GM19438 (cell line): ENCODE results near the gene ACVR1C.
"Not testable (repeated sequence)": the region's sequence is repeated elsewhere in the genome, so short reads cannot be mapped to it uniquely, and the experiment has no call there.

Experiments used
- ATAC-seq: cut with Tn5 transposase; IDR thresholded peaks from one replicate; pipeline ENCODE4 v1.9.1; 2021; ENCODE audit warnings: low read depth; ENCODE audit not compliant: unreplicated experiment

Gene ACVR1C

DNA sequence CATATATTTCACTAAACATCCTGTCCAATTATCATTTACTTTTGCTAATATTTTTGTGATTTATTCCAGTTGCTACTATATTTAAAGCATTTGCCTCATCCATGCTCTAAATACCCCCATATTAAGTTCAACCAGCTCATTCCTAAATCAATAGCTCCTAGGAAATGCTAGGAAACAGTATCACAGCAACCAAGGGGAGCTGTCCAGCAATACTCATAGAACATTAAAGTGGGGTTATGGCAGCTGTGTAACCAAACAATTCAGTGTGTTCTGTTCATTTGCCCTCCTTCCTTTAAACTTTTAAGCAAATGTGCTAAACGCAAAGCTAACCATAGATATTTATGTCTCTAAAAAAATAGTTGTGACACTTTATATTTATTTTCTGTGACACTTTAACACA lies 41.1 kb downstream of the ACVR1C start:
- no peak for ATAC-seq

DNA sequence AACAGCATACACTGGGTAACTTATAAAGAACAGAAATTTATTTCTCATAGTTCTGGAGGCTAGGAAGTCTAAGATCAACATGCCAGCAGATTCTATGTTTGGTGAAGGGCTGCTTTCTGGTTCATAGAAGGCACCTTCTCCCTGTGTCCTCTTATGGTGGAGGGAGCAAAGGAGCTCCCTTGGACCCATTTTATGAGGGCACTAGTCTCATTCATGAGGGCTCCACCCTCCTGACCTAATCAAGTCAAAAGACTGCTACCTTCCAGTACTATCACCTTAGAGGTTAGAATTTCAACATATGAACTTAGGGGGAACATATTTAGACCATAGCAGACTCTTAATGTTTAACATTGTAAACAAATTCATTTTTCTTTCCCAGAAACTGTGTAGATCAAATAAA lies 54.5 kb downstream of the ACVR1C start:
- no peak for ATAC-seq

- no peak for ATAC-seq
These were observed 55.9 kb downstream of the ACVR1C start for GRCh38 chr2:157572725-157573124.

DNA sequence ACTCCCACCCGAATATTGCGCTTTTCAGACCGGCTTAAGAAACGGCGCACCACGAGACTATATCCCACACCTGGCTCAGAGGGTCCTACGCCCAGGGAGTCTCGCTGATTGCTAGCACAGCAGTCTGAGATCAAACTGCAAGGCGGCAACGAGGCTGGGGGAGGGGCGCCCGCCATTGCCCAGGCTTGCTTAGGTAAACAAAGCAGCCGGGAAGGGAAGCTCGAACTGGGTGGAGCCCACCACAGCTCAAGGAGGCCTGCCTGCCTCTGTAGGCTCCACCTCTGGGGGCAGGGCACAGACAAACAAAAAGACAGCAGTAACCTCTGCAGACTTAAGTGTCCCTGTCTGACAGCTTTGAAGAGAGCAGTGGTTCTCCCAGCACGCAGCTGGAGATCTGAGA lies 62.0 kb downstream of the ACVR1C start:
- ATAC-seq, result not testable (repeated sequence)

GRCh38 chr2:157566113-157566512 lies 62.6 kb downstream of the ACVR1C start:
- not testable (repeated sequence) for ATAC-seq

- no peak for ATAC-seq
These were observed 63.1 kb downstream of the ACVR1C start for GRCh38 chr2:157565550-157565949.

DNA sequence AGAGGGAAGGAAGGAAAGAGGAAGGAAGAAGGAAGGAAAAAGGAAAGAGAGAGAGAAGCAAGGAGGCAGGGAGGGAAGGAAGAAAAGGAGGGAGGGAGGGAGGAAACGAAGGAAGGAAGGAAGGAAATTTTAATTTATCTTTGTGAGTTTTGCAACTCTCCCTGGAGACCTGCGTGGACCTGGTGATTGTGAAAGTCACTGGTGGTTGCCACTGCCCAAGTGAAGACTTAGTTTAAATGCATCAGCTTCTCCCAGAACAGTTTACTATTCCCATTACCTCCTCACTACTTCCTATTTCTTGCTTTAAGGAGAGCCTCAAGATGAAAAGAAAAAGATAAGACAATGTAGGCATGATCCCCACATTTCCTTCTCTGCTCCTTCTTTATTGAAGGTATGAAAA lies 68.8 kb downstream of the ACVR1C start:
- ATAC-seq, result no peak

DNA sequence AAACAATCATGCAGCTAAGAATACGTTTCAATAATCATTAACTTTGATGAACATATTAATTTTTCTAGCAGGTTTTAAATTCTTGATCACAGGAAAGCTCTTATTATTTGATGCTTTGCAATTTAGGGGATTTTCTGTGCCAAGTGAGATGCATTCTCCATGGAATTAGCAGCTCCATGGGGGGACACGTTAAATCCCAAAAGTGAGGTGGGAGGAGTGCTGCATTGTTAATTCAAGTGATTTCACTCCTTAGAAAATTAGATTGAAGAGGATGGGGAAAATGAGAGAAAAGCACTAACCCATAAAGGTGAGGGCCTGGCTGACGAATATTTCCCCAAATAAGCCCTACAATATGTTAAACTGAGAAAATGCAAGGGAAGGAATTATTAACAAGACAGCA lies 69.2 kb downstream of the ACVR1C start:
- no peak for ATAC-seq

DNA sequence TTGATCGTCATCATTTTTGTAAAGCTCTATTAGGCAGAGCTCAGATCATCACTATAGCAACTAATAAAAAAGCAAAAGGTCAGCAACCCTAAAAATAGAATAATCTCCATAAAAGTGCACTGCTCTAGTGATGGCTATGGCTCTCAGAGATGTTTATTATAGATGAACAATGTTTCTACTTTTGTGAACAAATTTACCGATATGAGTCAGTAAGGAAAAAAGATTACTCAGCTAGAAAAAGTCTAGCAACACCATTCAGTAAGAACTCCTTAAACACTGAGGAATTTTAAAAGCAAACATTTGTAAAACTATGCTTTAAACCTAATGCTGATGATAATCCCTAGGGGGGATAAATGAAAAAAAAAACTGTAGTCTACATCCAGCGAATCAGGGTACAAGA lies 69.6 kb downstream of the ACVR1C start:
- ATAC-seq, result no peak

DNA sequence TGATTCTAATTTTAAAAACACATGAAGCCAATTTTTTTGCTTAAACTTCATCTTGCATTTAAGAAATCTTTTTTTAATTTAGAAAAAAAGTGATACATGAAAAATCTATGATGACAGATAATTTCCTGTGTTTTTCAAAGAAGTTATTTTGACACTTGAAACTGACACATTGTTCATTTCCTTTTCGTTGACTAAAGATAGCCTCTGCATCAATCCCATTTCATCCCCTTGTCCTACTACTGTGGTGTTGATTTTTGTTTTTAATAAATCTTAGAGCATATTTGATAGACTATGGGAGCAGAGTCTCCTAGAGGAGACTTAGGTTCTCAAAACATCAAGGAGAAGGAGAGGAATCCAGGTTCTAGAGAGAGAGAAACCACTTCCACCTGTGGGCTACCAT lies 70.9 kb downstream of the ACVR1C start:
- no peak for ATAC-seq

GRCh38 chr2:157540102-157540501 lies 88.6 kb downstream of the ACVR1C start:
- ATAC-seq, result no peak

DNA sequence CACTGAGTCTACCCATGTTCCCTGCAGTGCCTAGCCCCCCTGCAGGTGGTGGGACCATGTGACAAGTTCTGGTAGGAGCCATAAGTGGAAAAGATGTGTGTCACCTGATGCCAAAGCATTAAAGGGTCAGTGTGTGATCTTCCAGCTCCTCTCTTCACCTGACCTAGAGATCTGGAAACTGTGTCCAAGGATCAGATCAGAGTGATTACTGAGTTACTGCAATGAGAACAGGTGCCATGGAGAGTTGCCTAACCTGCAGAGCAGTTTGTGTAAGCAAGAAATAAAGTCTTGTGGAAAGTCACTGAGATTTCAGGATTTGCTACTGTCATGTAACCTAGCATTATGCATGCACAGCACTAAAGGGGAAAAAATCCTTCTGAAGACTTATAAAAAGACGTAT lies 90.6 kb downstream of the ACVR1C start:
- no peak for ATAC-seq

DNA sequence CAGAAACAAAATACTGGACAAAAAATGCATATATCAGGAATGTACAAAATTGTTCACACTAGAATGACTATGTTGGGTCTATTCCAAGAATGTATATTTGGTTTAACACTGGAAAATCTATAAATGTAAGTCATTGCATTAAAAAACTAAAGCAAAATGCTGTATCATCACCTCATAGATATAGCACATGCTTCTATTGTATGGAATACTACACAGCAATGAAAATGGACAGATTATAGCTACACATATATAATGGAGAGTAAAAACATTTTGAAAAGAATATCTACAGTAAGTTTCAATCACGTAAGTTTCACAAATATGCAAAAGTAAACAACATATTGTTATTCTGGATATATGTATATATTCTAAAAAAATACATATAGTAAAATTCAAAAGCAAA lies 91.8 kb downstream of the ACVR1C start:
- ATAC-seq, result no peak

GRCh38 chr2:157528963-157529751 lies 99.5 kb downstream of the ACVR1C start:
- no peak for ATAC-seq

DNA sequence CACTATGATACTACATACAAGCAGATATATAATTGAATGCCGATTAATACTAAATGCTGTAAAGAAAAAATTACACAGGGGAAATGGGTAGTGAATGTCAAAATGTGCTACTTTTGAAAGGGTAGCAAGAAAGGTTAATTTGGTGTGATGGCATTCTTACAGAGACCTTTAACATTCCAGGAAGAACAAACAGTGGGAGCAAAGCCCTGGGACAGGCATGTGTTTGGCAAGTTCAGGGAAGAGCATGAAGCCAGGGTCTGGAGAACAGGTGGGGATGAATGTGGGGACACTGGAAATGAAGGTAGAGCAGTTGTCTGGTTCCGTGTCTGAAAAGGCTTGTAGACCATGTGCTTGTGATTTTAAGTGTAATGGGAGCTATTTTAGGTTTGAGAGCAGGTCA lies 102.6 kb downstream of the ACVR1C start:
- no peak for ATAC-seq

DNA sequence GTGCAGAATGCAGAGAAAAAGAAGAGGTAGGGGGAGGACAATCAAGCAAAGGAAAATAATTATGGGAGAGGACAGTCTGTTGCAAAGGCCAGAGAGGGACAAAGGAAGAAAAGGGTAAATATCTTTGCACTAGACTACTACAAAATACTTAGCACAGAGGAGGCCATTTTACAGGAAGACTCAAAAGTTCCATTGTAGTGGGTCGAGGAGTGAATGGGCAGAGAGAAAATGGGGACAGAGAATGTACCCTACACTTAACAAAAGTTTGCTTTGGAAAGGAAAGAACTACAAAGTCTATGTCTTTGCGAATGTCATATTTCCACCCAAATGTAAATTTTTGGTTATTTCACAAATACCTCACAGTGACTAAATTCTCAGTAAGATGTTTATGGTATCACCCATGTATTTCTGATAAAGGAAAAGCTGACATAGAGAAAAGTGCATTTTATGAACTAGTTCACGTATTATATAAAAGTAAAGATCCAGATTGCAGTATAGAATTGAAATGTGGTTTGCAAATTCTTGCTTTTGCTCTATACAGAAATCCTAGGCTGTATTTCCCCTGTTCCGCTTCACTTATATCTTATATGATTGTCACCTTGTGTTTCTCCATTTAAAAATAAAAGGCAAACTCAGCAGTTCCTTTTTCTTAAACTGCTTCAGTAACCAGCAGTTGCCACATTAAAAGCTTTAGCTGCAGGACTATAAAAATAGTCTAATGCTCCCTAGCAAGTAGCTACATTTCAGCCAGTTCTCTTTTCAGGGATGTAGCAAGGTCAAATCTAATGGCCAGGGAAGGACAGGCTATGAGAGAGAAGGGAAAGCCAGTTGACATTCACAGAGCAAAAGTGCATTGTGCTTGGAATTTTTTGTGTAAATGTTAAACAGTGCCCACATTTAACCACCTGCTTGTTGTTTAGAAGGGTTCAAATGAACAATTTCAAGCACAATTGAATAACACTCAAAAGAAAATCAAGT lies 105.1 kb downstream of the ACVR1C start:
- no peak for ATAC-seq

GRCh38 chr2:157514966-157515365 lies 113.7 kb downstream of the ACVR1C start:
- ATAC-seq, result not testable (repeated sequence)

GRCh38 chr2:157509744-157510143 lies 118.9 kb downstream of the ACVR1C start:
- no peak for ATAC-seq

DNA sequence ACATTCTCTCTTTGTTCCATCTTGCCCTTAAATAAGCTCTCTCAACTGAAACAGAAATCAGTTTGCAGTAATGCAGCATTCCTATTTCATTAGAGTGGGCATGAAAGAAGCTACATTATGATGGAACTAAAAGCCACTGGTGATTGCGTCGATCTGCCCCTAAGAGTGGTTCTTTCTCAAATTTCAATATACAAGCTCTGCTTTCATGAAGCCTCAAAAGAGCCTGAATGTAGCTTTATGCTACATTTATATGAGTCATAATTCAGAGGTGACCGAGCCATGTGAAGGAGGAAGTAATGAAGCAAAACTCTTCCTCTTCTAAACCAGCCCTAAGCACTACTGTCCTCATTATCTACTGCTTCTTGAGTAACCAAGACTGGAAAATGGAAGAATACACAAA lies 120.0 kb downstream of the ACVR1C start:
- ATAC-seq, result no peak

DNA sequence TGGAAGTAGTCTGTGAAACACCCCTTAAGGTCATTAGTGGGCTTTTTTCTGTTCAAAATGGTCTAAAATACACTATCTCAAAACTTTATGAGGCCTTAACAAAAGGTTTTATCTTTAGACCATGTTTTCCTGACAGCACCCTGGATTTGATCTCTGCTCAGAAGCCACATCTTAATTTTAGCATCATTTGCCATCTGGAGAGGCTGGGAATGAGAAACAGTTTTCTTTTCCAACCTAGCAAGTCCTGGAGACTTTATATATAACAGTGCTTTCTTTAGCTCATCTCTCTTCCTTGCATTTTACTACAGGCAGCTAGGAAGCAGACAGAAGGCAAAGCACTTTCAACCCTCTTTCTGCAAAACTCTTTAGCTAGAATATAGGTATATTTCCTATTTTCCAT lies 122.1 kb downstream of the ACVR1C start:
- ATAC-seq, result no peak

GRCh38 chr2:157504623-157505022 lies 124.0 kb downstream of the ACVR1C start:
- ATAC-seq, result no peak

GRCh38 chr2:157501026-157501425 lies 127.6 kb downstream of the ACVR1C start:
- ATAC-seq, result no peak
